Glutamatergic neuron (in vitro differentiated cells): Measurements from ENCODE around the gene CCDC86. TPM values are rescaled to one million over a fixed set of nuclear protein-coding genes. Genes with fewer than 3 reads are reported as not detected.

Source experiments
- DNase-seq: peaks from one replicate; pipeline ENCODE4 v3.0.0; 2022
- H3K27ac Mint-ChIP-seq: one replicate; pipeline ENCODE4 v1.8.0; 2020; ENCODE audit warnings: mild to moderate bottlenecking, mixed read lengths, inconsistent platforms; ENCODE audit not compliant: unreplicated experiment
- H3K27me3 Mint-ChIP-seq: one replicate; pipeline ENCODE4 v1.8.0; 2020; ENCODE audit warnings: mild to moderate bottlenecking, moderate library complexity, mixed read lengths, inconsistent platforms; ENCODE audit not compliant: unreplicated experiment
- H3K36me3 Mint-ChIP-seq: one replicate; pipeline ENCODE4 v1.8.0; 2020; ENCODE audit warnings: mild to moderate bottlenecking, mixed read lengths, inconsistent platforms; ENCODE audit not compliant: unreplicated experiment
- H3K4me1 Mint-ChIP-seq: one replicate; pipeline ENCODE4 v1.8.0; 2020; ENCODE audit warnings: mild to moderate bottlenecking, low read depth, mixed read lengths, inconsistent platforms; ENCODE audit not compliant: unreplicated experiment
- H3K4me3 Mint-ChIP-seq: one replicate; pipeline ENCODE4 v1.8.0; 2020; ENCODE audit warnings: mild to moderate bottlenecking, mixed read lengths, inconsistent platforms; ENCODE audit not compliant: unreplicated experiment
- H3K9me3 Mint-ChIP-seq: one replicate; pipeline ENCODE4 v1.8.0; 2020; ENCODE audit warnings: mild to moderate bottlenecking, moderate library complexity, mixed read lengths, inconsistent platforms; ENCODE audit not compliant: unreplicated experiment
- CTCF ChIP-seq: fragments of 200-600 bp; sonication (generic); IDR thresholded peaks from one replicate; pipeline ENCODE4 v1.5.0; 2021; ENCODE audit not compliant: partially characterized antibody, unreplicated experiment
- total RNA-seq: library from RNA; stranded (reverse); fragmentation: NEBNext Ultra II Directional; extraction: Animal tissue kit (Norgen Biotek cat#: 25700); gene quantifications from one replicate; pipeline ENCODE4 v1.2.1, GENCODE V29; 2021; ENCODE audit not compliant: unreplicated experiment

Gene CCDC86
- total RNA-seq, 1 donor from 2014 or later: 12.7 TPM

GRCh38 chr11:60871378-60872061 is 29.6 kb downstream of the CCDC86 start:
- no peaks in the 10 kb centered on the region for H3K36me3 Mint-ChIP-seq
- peaks cover 5% of the 10 kb centered on the region for H3K9me3 Mint-ChIP-seq
- no peak overlapping the region for H3K4me3 Mint-ChIP-seq
- peaks cover 12% of the 10 kb centered on the region for H3K4me1 Mint-ChIP-seq
- H3K27me3 Mint-ChIP-seq: peaks cover 3% of the 10 kb centered on the region
- DNase-seq: no peak
- H3K27ac Mint-ChIP-seq: no peak overlapping the region
- TF ChIP-seq CTCF: no peak

- H3K9me3 Mint-ChIP-seq: peaks cover 5% of the 10 kb centered on the region
- H3K4me3 Mint-ChIP-seq: no peak overlapping the region
- no peak for TF ChIP-seq CTCF
- peaks cover 3% of the 10 kb centered on the region for H3K27me3 Mint-ChIP-seq
- peaks cover 12% of the 10 kb centered on the region for H3K4me1 Mint-ChIP-seq
- H3K27ac Mint-ChIP-seq: no peak overlapping the region
- no peaks in the 10 kb centered on the region for H3K36me3 Mint-ChIP-seq
- no peak for DNase-seq
These were observed 30.4 kb downstream of the CCDC86 start for GRCh38 chr11:60872124-60872960.

- no peaks in the 10 kb centered on the region for H3K36me3 Mint-ChIP-seq
- TF ChIP-seq CTCF: no peak
- no peak overlapping the region for H3K4me3 Mint-ChIP-seq
- peaks cover 3% of the 10 kb centered on the region for H3K27me3 Mint-ChIP-seq
- DNase-seq: no peak
- peaks cover 12% of the 10 kb centered on the region for H3K4me1 Mint-ChIP-seq
- peaks cover 5% of the 10 kb centered on the region for H3K9me3 Mint-ChIP-seq
- H3K27ac Mint-ChIP-seq: peak overlapping the region; percentile 15
These were observed 31.1 kb downstream of the CCDC86 start for GRCh38 chr11:60872961-60873524.

- DNase-seq: no peak
- Mint-ChIP-seq H3K27me3 (peaks cover 3% of the 10 kb centered on the region), H3K4me1 (peaks cover 12% of the 10 kb centered on the region), H3K27ac (no peak overlapping the region), H3K36me3 (no peaks in the 10 kb centered on the region), H3K9me3 (peaks cover 5% of the 10 kb centered on the region), H3K4me3 (no peak overlapping the region)
- TF ChIP-seq CTCF: no peak
These were observed 31.6 kb downstream of the CCDC86 start for GRCh38 chr11:60873533-60873932.
